ENCODE results near the gene IDNK.

The IDNK gene

GRCh38 chr9:83670381-83670780 lies 47.4 kb downstream of the IDNK start:
- DNase-seq (ENCODE audit: low spot score): no peak
- ChIA-PET CTCF (interaction anchor here (0.6 kb wide), 1 partner anchor 49 kb away, joined by 3 read pairs; no protein-coding TSS in a partner anchor), POLR2A (ENCODE audit: low non-redundant PET) (no interaction called here)
- no peak overlapping the region for H3K27ac ChIP-seq
- TF ChIP-seq, protein P1, sequence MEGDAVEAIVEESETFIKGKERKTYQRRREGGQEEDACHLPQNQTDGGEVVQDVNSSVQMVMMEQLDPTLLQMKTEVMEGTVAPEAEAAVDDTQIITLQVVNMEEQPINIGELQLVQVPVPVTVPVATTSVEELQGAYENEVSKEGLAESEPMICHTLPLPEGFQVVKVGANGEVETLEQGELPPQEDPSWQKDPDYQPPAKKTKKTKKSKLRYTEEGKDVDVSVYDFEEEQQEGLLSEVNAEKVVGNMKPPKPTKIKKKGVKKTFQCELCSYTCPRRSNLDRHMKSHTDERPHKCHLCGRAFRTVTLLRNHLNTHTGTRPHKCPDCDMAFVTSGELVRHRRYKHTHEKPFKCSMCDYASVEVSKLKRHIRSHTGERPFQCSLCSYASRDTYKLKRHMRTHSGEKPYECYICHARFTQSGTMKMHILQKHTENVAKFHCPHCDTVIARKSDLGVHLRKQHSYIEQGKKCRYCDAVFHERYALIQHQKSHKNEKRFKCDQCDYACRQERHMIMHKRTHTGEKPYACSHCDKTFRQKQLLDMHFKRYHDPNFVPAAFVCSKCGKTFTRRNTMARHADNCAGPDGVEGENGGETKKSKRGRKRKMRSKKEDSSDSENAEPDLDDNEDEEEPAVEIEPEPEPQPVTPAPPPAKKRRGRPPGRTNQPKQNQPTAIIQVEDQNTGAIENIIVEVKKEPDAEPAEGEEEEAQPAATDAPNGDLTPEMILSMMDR (conservative IDR thresholded peaks at IDR 0.05; ENCODE audit: low read depth): no peak

DNA sequence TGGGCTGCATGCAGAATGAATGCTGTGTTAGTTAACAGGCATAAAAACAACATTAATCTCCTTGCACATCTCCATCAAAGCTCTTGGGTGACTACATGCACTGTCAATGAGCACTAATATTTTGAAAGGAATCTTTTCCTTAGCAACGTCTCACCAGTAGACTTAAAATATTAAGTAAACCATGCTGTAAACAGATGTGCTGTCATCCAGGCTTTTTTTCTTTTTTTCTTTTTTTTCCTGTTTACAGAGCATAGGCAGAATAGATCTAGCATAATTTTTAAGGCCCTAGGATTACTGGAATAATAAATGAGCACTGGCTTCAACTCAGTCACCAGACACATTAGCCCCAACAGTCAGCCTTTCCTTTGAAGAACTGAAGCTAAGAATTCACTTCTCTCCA lies 48.5 kb downstream of the IDNK start:
- no peak overlapping the region for H3K27ac ChIP-seq
- ChIA-PET CTCF (no interaction called here), POLR2A (ENCODE audit: low non-redundant PET) (no interaction called here)
- DNase-seq (ENCODE audit: low spot score): no peak
- TF ChIP-seq, protein P1 (conservative IDR thresholded peaks at IDR 0.05; ENCODE audit: low read depth): no peak

DNA sequence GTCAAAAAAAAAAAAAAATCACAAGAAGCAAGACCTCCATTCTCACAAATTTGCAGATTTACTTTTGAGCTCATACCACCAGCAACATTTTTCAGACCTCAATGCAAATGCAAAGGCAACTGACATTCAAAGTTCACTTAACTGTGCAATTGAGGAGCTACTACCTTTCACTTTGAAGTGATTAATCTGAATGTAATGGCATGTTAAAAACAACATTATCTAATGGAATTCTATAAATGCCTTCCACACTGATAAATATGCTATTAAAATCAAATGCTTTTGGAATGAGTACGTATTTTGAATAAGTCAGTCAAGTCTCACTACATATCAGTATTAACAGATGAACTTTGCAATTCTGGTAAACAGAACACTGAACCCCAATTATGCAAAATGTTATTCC lies 52.5 kb downstream of the IDNK start:
- DNase-seq (ENCODE audit: low spot score): no peak
- ChIA-PET POLR2A (ENCODE audit: low non-redundant PET) (no interaction called here), CTCF (no interaction called here)

GRCh38 chr9:83677596-83677995 lies 54.7 kb downstream of the IDNK start:
- CTCF ChIA-PET: interaction anchor here (0.6 to 0.7 kb wide), 2 partner anchors 15 to 395 kb away, joined by 5 to 6 read pairs; no protein-coding TSS in a partner anchor
- DNase-seq (ENCODE audit: low spot score): no peak
- POLR2A ChIA-PET (ENCODE audit: low non-redundant PET): no interaction called here
- H3K27ac ChIP-seq: no peak overlapping the region
- TF ChIP-seq, protein P1 (conservative IDR thresholded peaks at IDR 0.05; ENCODE audit: low read depth): no peak

More for the DNA sequence above, 52.5 kb downstream of the IDNK start:
- TF ChIP-seq, protein P1 (conservative IDR thresholded peaks at IDR 0.05; ENCODE audit: low read depth): no peak
- H3K27ac ChIP-seq: no peak overlapping the region

DNA sequence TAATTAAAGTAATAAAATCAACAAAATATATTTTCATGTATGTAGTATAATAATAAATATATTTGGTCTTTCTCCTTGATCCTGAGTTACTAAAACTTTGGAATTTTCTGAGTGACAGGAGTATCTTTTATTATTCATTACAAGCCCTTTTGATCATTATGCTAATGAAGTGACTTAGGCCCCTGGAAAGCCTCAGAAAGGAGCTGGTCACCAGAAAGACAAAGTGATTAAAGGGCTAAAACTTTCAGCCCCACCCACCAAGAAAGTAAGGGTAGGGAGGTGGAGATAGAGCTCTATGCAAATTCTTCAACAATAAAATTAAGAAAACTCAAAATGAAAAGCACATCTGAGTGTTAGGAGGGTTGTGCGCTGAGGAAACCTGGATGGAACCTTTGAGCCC lies 57.3 kb downstream of the IDNK start:
- CTCF ChIA-PET: no interaction called here
- POLR2A ChIA-PET (ENCODE audit: low non-redundant PET): no interaction called here
- DNase-seq (ENCODE audit: low spot score): no peak
- TF ChIP-seq, protein P1 (conservative IDR thresholded peaks at IDR 0.05; ENCODE audit: low read depth): no peak
- no peak overlapping the region for H3K27ac ChIP-seq

- ChIA-PET CTCF (interaction anchor here (0.7 kb wide), 2 partner anchors 13 to 462 kb away, joined by 3 read pairs; no protein-coding TSS in a partner anchor), POLR2A (ENCODE audit: low non-redundant PET) (no interaction called here)
- no peak overlapping the region for H3K27ac ChIP-seq
- DNase-seq (ENCODE audit: low spot score): no peak
- TF ChIP-seq, protein P1 (conservative IDR thresholded peaks at IDR 0.05; ENCODE audit: low read depth): no peak
Measured at GRCh38 chr9:83681490-83681889, 58.5 kb downstream of the IDNK start.
